GM12864 (cell line): ENCODE data around the gene RAB36.

ENCODE experiments used
- DNase-seq: peaks from one replicate; pipeline ENCODE4 v3.0.0-alpha.2; 2011; ENCODE audit warnings: low read depth
- H3K4me3 ChIP-seq: 2 replicates; pipeline ENCODE4 v1.5.1; 2011; ENCODE audit warnings: mild to moderate bottlenecking, low read depth, low read length, control low read depth
- CTCF ChIP-seq: IDR thresholded peaks from 2 replicates; pipeline ENCODE4 v1.5.1; 2011; ENCODE audit warnings: low read depth, mild to moderate bottlenecking, moderate library complexity, low read length, control low read depth, inconsistent platforms; ENCODE audit errors: missing control alignments

RAB36 gene

GRCh38 chr22:23105304-23105703, 40.0 kb upstream of the RAB36 start:
- no peak for DNase-seq
- H3K4me3 ChIP-seq, result no peak overlapping the region
- no peak for TF ChIP-seq CTCF

- no peak for TF ChIP-seq CTCF
- no peak for DNase-seq
- no peak overlapping the region for H3K4me3 ChIP-seq
Observed at GRCh38 chr22:23105919-23106318, 39.4 kb upstream of the RAB36 start.

- no peak overlapping the region for H3K4me3 ChIP-seq
- TF ChIP-seq CTCF, result no peak
- DNase-seq, result no peak
Observed at GRCh38 chr22:23106344-23106743, 38.9 kb upstream of the RAB36 start.

GRCh38 chr22:23106906-23107367, 38.3 kb upstream of the RAB36 start:
- no peak for DNase-seq
- no peak for TF ChIP-seq CTCF
- H3K4me3 ChIP-seq, result no peak overlapping the region

- no peak for TF ChIP-seq CTCF
- no peak overlapping the region for H3K4me3 ChIP-seq
- DNase-seq, result no peak
Observed at GRCh38 chr22:23107487-23108248, 37.6 kb upstream of the RAB36 start.

GRCh38 chr22:23108249-23109078, 36.8 kb upstream of the RAB36 start:
- no peak for DNase-seq
- H3K4me3 ChIP-seq, result no peak overlapping the region
- no peak for TF ChIP-seq CTCF
